Glomerular visceral epithelial cell (primary cell): Measurements from ENCODE around the gene MDFIC.
A peak's percentile ranks its signal among the peaks of the same experiment; 100 is the strongest.
"Not testable (repeated sequence)": the region's sequence is repeated elsewhere in the genome, so short reads cannot be mapped to it uniquely, and the experiment has no call there.

ENCODE experiments used
- DNase-seq: peaks from one replicate; pipeline ENCODE4 v3.0.0-alpha.2; 2016; ENCODE audit errors: extremely low spot score

Gene MDFIC

GRCh38 chr7:114922026-114922651, at the start of gene MDFIC:
Gene MDFIC, plus strand, starts transcription at chr7:114922094. Its CDS starts 940 bp downstream, at chr7:114923034.
- DNase-seq, result peak; percentile 50

GRCh38 chr7:114874170-114874569, 47.7 kb upstream of the MDFIC start:
- DNase-seq, result no peak

DNA sequence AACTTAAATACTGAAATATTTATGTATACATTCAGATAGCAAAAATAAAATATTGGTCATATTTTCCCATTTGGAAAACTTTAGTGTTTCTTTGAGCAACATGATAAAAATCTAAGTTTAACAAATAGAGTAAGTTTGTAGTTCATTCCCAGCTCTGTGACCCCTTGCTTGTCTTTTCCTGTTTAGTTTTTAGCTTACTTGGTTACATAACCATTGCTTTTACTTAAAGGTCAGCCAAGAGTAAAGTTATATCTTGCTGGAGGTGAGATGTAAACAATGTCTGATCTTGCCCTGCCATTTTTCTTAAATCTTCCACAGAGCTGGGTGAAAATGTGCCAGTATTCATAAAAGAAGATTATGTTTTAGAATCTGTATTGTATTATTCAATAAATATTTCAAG, 46.7 kb upstream of the MDFIC start:
- no peak for DNase-seq

DNA sequence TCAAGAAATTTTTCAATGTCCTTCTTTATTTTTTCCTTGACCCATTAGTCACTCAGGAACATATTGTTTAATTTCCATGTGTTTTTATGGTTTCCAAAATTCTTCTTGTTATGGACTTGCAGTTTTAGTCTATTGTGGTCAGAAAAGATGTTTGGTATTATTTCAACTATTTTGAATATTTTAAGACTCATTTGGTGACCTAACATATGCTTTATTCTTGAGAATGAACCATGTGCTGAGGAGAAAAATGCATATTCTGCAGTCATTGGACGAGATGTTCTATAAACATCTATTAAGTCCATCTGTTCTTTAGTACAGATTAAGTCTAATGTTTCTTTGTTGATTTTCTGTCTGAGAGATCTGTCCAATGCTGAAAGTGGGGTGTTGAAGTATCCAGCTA, 42.3 kb upstream of the MDFIC start:
- DNase-seq, result no peak

- DNase-seq, result no peak
These were observed 36.1 kb upstream of the MDFIC start for GRCh38 chr7:114885836-114886235.

DNA sequence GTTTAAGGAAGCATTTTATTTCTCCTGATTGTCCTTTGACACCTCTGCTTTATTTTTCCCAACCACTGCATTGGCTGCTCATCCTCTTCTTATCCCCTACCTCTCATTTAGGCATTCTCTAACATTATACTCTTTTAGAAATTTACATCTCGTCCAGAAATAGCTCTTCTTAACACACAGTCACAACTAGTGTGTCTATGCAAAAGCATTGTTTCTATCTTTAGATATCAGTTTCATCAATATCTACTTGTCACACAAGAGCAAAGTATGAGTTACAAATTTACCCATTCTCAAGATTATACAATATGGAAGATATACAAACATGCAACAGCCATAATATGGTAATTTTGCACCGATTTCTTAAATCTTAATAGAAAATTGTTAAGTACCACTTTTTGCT, 35.7 kb upstream of the MDFIC start:
- no peak for DNase-seq

DNA sequence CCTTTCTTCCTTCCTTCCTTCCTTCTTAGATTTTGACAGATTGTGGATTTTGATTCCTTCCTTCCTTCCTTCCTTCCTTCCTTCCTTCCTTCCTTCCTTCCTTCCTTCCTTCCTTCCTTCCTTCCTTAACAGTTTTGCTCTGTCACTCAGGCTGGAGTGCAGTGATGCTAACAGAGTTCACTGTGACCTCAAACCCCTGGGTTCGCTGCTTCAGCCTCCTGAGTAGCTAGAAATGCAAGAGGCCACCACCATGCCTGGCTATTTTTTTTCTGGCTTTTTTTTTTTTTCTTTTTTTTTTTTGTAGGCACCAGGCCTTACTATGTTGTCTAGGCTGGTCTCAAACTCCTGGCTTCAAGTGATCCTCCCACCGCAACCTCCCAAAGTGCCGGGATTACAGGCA, 32.8 kb upstream of the MDFIC start:
- DNase-seq, result not testable (repeated sequence)

- DNase-seq, result peak; percentile 86
These were observed 32.1 kb upstream of the MDFIC start for GRCh38 chr7:114889646-114890285.

DNA sequence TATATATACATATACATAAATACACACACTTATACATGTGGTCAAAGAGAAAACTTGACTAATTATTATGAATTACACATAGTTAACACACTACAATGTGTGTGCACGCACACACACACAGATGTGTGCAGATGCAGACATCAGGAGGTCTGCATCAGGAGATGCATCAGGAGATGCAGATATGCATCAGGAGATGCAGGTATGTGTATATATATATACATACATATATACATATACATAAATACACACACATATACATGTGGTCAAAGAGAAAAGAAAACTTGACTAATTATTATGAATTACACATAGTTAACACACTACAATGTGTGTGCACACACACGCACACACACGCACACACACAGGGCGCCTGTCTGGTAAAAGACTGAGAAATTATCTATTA, 31.3 kb upstream of the MDFIC start:
- no peak for DNase-seq

DNA sequence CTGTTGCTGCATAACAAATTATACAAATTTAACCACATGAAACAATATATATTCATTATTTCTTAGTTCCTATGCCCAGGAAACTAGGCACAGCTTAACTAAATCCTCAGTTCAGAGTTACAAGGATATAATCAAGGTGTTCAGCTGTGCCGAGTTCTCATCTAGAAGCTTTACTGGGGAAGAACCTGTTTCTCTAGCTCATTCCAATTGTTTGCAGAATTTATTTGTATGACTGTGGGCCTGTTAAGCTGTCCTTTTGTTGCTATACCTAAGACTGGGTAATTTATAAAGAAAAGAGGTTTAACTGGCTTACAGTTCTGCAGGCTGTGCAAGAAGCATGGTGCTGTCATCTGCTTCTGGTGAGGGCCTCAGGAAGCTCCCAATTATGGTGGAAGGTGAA, 21.8 kb upstream of the MDFIC start:
- DNase-seq, result no peak

- DNase-seq, result no peak
These were observed 20.1 kb upstream of the MDFIC start for GRCh38 chr7:114901771-114902170.

GRCh38 chr7:114903131-114903530, 18.8 kb upstream of the MDFIC start:
- DNase-seq, result no peak

GRCh38 chr7:114910787-114911186, 11.1 kb upstream of the MDFIC start:
- no peak for DNase-seq

DNA sequence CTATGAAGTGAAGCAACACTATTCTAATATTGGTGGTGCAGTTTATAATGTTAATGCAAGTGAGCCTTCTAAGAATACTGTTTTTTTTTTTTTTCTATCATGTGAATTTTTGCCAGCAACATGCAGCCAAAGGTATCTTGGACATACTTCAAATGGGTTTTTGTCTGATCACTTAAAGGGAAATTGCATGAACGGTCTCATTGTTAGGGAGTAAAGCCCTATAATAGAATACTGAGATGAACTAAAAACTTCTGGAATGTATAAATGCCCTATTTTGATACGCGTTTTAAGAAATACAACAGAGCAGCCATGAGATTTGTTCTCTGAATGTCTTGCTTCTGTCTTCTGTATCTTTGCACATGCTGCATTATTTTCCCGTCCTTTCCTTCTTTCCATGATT, 10.5 kb upstream of the MDFIC start:
- no peak for DNase-seq

DNA sequence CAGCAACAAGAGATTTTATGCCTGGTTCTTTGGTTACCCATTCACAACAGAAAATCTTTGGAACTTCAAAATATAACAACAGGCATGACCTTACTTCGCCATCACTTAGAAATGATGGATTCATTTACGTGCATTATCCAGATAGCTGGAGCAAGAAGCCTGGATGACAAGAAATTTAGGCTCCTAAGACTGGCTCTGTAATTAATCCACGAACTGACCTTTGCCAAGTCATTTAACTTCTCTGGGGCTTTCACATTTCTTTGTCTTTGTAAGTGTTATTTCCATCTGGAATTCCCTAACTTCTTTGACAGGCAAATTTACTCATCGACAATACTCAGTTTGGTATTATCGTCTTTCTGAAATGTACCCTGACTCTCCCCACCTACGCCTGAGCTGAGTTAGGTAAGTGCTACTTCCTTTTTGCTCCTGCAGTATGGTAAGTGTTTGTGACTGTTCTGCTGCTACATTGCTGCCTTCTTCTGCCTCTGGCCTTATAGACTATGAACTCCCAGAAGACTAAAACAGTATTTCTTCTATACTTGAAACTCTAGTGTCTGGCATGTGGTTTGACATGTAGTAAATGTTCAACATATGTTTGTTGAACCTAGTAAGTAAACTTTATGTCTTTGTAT, 5.5 kb upstream of the MDFIC start:
- DNase-seq, result no peak

DNA sequence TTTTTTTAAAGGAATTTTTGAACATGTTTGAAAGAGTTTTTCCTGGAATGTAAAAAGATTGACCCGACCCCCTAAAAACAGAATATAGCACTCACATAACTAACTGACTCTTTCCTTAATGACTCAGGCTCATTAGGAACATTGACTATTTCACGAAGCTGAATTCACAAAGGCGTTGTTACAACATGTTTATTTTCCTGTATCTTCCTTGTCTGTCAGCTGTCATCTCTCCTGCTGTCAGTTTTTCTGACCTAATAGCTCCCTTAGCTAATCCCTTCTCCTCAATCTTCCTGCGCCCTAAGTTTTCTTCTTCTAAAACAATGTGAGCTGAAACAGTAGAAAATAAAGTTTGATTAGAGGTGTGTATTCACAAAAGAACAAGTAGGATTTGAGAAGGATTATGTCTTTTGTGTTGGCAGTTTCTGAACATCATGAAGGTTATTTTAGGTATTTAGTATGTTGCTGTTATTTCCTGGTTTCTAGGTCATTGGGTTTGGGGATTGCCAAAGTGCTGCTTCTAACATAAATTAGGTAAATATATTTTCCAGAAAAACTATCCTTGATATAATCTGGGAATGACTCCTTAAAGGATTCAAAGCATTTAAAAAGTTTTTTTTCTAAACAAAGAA, 4.6 kb upstream of the MDFIC start:
- DNase-seq, result no peak

- no peak for DNase-seq
These were observed 2.3 kb upstream of the MDFIC start for GRCh38 chr7:114919587-114919986.

GRCh38 chr7:114921631-114922025, 266 bp upstream of the MDFIC start:
- peak; percentile 48 for DNase-seq

GRCh38 chr7:114922652-114923402, 933 bp downstream of the MDFIC start:
- peak; percentile 64 for DNase-seq

GRCh38 chr7:114923403-114923713, 1.5 kb downstream of the MDFIC start:
- no peak for DNase-seq

- DNase-seq, result no peak
These were observed 2.3 kb downstream of the MDFIC start for GRCh38 chr7:114924038-114924712.

- DNase-seq, result no peak
These were observed 3.5 kb downstream of the MDFIC start for GRCh38 chr7:114925434-114925833.
